Neural cell (in vitro differentiated cells): Measurements from ENCODE around the gene SKA2. TPM values are rescaled to one million over a fixed set of nuclear protein-coding genes. Genes with fewer than 3 reads are reported as not detected.
"Not testable (repeated sequence)": the region's sequence is repeated elsewhere in the genome, so short reads cannot be mapped to it uniquely, and the experiment has no call there.

ENCODE experiments used
- H2AFZ ChIP-seq: fragments of 200-600, 300-800 bp; sonication (generic), shearing (Covaris generic); 2 replicates; pipeline ENCODE4 v1.6.0; 2014; ENCODE audit warnings: low read depth, mild to moderate bottlenecking, antibody characterized with exemption, low read length, moderate library complexity
- H3F3A ChIP-seq: fragments of 200-600 bp; shearing (Covaris generic); 2 replicates; pipeline ENCODE4 v1.6.1; 2016; ENCODE audit warnings: mild to moderate bottlenecking, moderate library complexity, mixed read lengths, antibody characterized with exemption, low read length; ENCODE audit not compliant: insufficient read depth, poor library complexity, severe bottlenecking
- H3K27ac ChIP-seq: fragments of 200-600, 300-800 bp; sonication (generic), shearing (Covaris generic); 2 replicates; pipeline ENCODE4 v1.5.1; 2014; ENCODE audit warnings: mild to moderate bottlenecking, low read length, moderate library complexity
- H3K27me3 ChIP-seq: fragments of 300-800, 200-600 bp; sonication (generic), shearing (Covaris generic); 2 replicates; pipeline ENCODE4 v1.6.0; 2014; ENCODE audit warnings: mild to moderate bottlenecking, low read depth, low read length, moderate library complexity; ENCODE audit not compliant: insufficient read depth
- H3K36me3 ChIP-seq: fragments of 300-800, 200-600 bp; sonication (generic), shearing (Covaris generic); 2 replicates; pipeline ENCODE4 v1.5.1; 2014; ENCODE audit warnings: mild to moderate bottlenecking, antibody characterized with exemption, low read length, moderate library complexity; ENCODE audit not compliant: insufficient read depth
- H3K4me2 ChIP-seq: fragments of 300-800, 200-600 bp; sonication (generic), shearing (Covaris generic); 2 replicates; pipeline ENCODE4 v1.6.0; 2014; ENCODE audit warnings: mild to moderate bottlenecking, low read length
- H3K4me3 ChIP-seq: fragments of 300-800, 200-600 bp; sonication (generic), shearing (Covaris generic); 2 replicates; pipeline ENCODE4 v1.5.1; 2014; ENCODE audit warnings: mild to moderate bottlenecking, low read length, moderate library complexity
- H3K79me2 ChIP-seq: fragments of 200-600 bp; shearing (Covaris generic); replicated peaks from 2 replicates; pipeline ENCODE4 v1.6.0; 2014; ENCODE audit warnings: mild to moderate bottlenecking, low read length, moderate library complexity; ENCODE audit not compliant: insufficient read depth
- H3K9ac ChIP-seq: fragments of 300-800, 200-600 bp; sonication (generic), shearing (Covaris generic); 2 replicates; pipeline ENCODE4 v1.6.1; 2016; ENCODE audit warnings: mild to moderate bottlenecking, low read length, mixed read lengths
- H3K9me2 ChIP-seq: fragments of 200-600 bp; shearing (Covaris generic); 2 replicates; pipeline ENCODE4 v1.6.1; 2016; ENCODE audit warnings: mild to moderate bottlenecking, low read length, mixed read lengths; ENCODE audit not compliant: insufficient read depth
- H3K9me3 ChIP-seq: fragments of 200-600, 300-800 bp; sonication (generic), shearing (Covaris generic); 2 replicates; pipeline ENCODE4 v1.6.1; 2016; ENCODE audit warnings: mild to moderate bottlenecking, mixed run types, low read length, moderate library complexity, mixed read lengths
- H4K20me1 ChIP-seq: fragments of 200-600 bp; shearing (Covaris generic); 2 replicates; pipeline ENCODE4 v1.6.1; 2016; ENCODE audit warnings: mild to moderate bottlenecking, mixed run types; ENCODE audit not compliant: insufficient read depth
- CTCF ChIP-seq: fragments of 450-650 bp; IDR thresholded peaks from 2 replicates; pipeline ENCODE4 v1.5.1; 2014; ENCODE audit warnings: antibody characterized with exemption, mild to moderate bottlenecking, moderate library complexity; ENCODE audit not compliant: poor library complexity, severe bottlenecking
- EP300 ChIP-seq: fragments of 450-650 bp; conservative IDR thresholded peaks from 2 replicates; pipeline ENCODE4 v1.6.1; 2014; ENCODE audit warnings: antibody characterized with exemption, mild to moderate bottlenecking, moderate library complexity; ENCODE audit not compliant: poor library complexity, severe bottlenecking
- EZH2 ChIP-seq: fragments of 200-600, 300-800 bp; shearing (Covaris generic), sonication (generic); IDR thresholded peaks from 2 replicates; pipeline ENCODE4 v1.6.1; 2014; ENCODE audit warnings: antibody characterized with exemption, low read length, borderline replicate concordance, mild to moderate bottlenecking; ENCODE audit not compliant: insufficient read depth, poor library complexity, severe bottlenecking
- MXI1 ChIP-seq: fragments of 450-650 bp; conservative IDR thresholded peaks from 2 replicates; pipeline ENCODE4 v1.6.1; 2014; ENCODE audit warnings: antibody characterized with exemption, mild to moderate bottlenecking; ENCODE audit not compliant: poor library complexity, severe bottlenecking
- POLR2AphosphoS5 ChIP-seq: IDR thresholded peaks from 2 replicates; pipeline ENCODE4 v1.6.1; 2012
- RAD21 ChIP-seq: fragments of 450-650 bp; conservative IDR thresholded peaks from 2 replicates; pipeline ENCODE4 v1.6.1; 2014; ENCODE audit warnings: antibody characterized with exemption, mild to moderate bottlenecking, moderate library complexity
- REST ChIP-seq: IDR thresholded peaks from 2 replicates; pipeline ENCODE4 v1.6.1; 2012; ENCODE audit warnings: borderline replicate concordance
- SMC3 ChIP-seq: fragments of 450-650 bp; conservative IDR thresholded peaks from 2 replicates; pipeline ENCODE4 v1.6.1; 2014; ENCODE audit warnings: antibody characterized with exemption, mild to moderate bottlenecking, moderate library complexity; ENCODE audit not compliant: poor library complexity
- TAF1 ChIP-seq: IDR thresholded peaks from 2 replicates; pipeline ENCODE4 v1.6.1; 2012; ENCODE audit warnings: low read depth
- polyA plus RNA-seq: library from polyadenylated mRNA; depleted of rRNA; stranded (reverse); fragments of >200 nt; gene quantifications from 2 replicates; pipeline ENCODE4 v1.2.3, GENCODE V29; 2014

Gene SKA2
- polyA plus RNA-seq, 1 donor from 2014 or later, result 336 TPM

DNA sequence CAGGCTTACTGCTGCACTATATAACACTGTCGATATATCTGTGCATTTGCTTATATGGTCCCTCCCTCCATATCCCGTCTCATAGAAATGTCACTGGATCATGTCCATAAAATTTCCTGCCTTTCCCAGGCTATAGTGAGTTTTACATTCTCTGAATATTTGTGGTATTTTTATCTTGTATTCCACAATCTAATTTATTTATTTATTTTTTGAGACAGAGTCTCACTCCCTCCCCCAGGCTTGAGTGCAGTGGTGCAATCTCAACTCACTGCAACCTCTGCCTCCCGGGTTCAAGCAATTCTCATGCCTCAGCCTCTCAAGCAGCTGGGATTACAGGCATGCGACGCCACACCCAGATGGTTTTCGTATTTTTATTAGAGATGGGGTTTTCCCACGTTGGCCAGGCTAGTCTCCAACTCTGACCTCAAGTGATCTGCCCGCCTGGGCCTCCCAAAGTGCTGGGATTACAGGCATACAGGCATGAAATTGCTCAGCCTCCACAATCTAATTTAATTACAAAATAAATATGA, 61.2 kb downstream of the SKA2 start:
- Histone ChIP-seq H3K4me3 (no peak overlapping the region), H3K27ac (no peak overlapping the region), H3K9me3 (no peaks in the 10 kb centered on the region), H3K36me3 (peaks cover 4% of the 10 kb centered on the region), H4K20me1 (no peaks in the 10 kb centered on the region), H3K9me2 (no peaks in the 10 kb centered on the region), H3K4me2 (no peak overlapping the region), H3K9ac (no peak overlapping the region), H3K79me2 (peaks cover 2% of the 10 kb centered on the region), H2AFZ (no peak overlapping the region), H3K27me3 (no peaks in the 10 kb centered on the region), H3F3A (no peaks in the 10 kb centered on the region)
- TF ChIP-seq POLR2AphosphoS5 (no peak), MXI1 (no peak), REST (no peak), SMC3 (no peak), EP300 (no peak), CTCF (no peak), RAD21 (no peak), EZH2 (no peak), TAF1 (no peak)

GRCh38 chr17:59093145-59093701, 61.8 kb downstream of the SKA2 start:
- Histone ChIP-seq H3K79me2 (peaks cover 2% of the 10 kb centered on the region), H3K27ac (no peak overlapping the region), H2AFZ (no peak overlapping the region), H3K27me3 (no peaks in the 10 kb centered on the region), H3F3A (no peaks in the 10 kb centered on the region), H3K4me2 (no peak overlapping the region), H3K36me3 (peaks cover 3% of the 10 kb centered on the region), H3K9me2 (no peaks in the 10 kb centered on the region), H3K9me3 (no peaks in the 10 kb centered on the region), H4K20me1 (no peaks in the 10 kb centered on the region), H3K4me3 (no peak overlapping the region), H3K9ac (no peak overlapping the region)
- TF ChIP-seq CTCF (no peak), SMC3 (no peak), REST (no peak), POLR2AphosphoS5 (no peak), TAF1 (no peak), EZH2 (no peak), EP300 (no peak), RAD21 (no peak), MXI1 (no peak)

DNA sequence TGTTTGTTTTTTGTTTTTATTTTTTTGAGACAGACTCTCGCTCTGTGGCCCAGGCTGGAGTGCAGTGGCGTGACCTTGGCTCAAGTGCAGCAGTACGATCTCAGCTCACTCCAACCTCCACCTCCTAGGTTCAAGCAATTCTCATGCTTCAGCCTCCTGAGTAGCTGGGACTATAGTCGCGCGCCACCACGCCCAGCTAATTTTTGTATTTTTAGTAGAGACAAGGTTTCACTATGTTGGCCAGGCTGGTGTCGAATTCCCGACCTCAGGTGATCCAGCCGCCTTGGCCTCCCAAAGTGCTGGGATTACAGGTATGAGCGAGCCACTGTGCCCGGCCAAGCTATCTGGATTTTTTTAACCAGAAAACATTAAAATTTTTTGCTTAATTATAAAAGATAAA, 64.4 kb downstream of the SKA2 start:
- not testable (repeated sequence) for H4K20me1 ChIP-seq, H3K9me3 ChIP-seq, H3K9me2 ChIP-seq, H3K4me2 ChIP-seq, H2AFZ ChIP-seq, H3K4me3 ChIP-seq, H3F3A ChIP-seq, H3K79me2 ChIP-seq, H3K36me3 ChIP-seq, H3K27me3 ChIP-seq, H3K27ac ChIP-seq, H3K9ac ChIP-seq
